Upper lobe of right lung (tissue), 1 donor: Measurements from ENCODE around the gene GCK. TPM values are rescaled to one million over a fixed set of nuclear protein-coding genes. Genes with fewer than 3 reads are reported as not detected.

Experiments used
- ATAC-seq: fragments of 200-7000 bp; cut with Tn5 transposase; one replicate; pipeline ENCODE4 v1.9.1; 2020; ENCODE audit warnings: mild to moderate bottlenecking, moderate library complexity
- DNase-seq: peaks from one replicate; pipeline ENCODE4 v3.0.0-alpha.2; 2020
- H3K27ac ChIP-seq: fragments of 200-600 bp; one replicate; pipeline ENCODE4 v1.8.0; 2022
- H3K27me3 ChIP-seq: fragments of 200-600 bp; one replicate; pipeline ENCODE4 v1.8.0; 2022; ENCODE audit warnings: mild to moderate bottlenecking
- H3K36me3 ChIP-seq: fragments of 200-600 bp; one replicate; pipeline ENCODE4 v1.8.0; 2022
- H3K4me1 ChIP-seq: fragments of 200-600 bp; one replicate; pipeline ENCODE4 v1.8.0; 2022
- H3K4me3 ChIP-seq: fragments of 200-600 bp; one replicate; pipeline ENCODE4 v1.8.0; 2022; ENCODE audit warnings: mild to moderate bottlenecking
- H3K9me3 ChIP-seq: fragments of 200-600 bp; one replicate; pipeline ENCODE4 v1.8.0; 2022
- CTCF ChIP-seq: fragments of 200-600 bp; IDR thresholded peaks from one replicate; pipeline ENCODE4 v1.8.0; 2022; ENCODE audit warnings: antibody characterized with exemption
- intact Hi-C: fragments of 100-400 bp; cut with DNase I; formaldehyde crosslinking; loops from one replicate; pipeline ENCODE4 v1.11.0; 2022
- total RNA-seq: library from RNA; stranded (reverse); fragmentation: NEBNext Ultra II Directional; extraction: Animal tissue kit (Norgen Biotek cat#: 25700); gene quantifications from one replicate; pipeline ENCODE4 v1.2.1, GENCODE V29; 2021
- donor health status: DM: no; HTN: yes; CAD: no; lungs with severe emphysema.

The GCK gene
- total RNA-seq, 1 donor from 2014 or later, result 0.23 TPM

GRCh38 chr7:44213877-44214388 lies 24.7 kb upstream of the GCK start:
- H3K27me3 ChIP-seq, result no peaks in the 10 kb centered on the region
- H3K4me3 ChIP-seq, result no peak overlapping the region
- no peaks in the 10 kb centered on the region for H3K4me1 ChIP-seq
- intact Hi-C loops, result no loop called here
- ATAC-seq, result no peak
- no peak overlapping the region for H3K27ac ChIP-seq
- peak; percentile 40 for DNase-seq
- TF ChIP-seq CTCF, result no peak
- H3K9me3 ChIP-seq, result no peaks in the 10 kb centered on the region
- H3K36me3 ChIP-seq, result peaks cover 50% of the 10 kb centered on the region

GRCh38 chr7:44213206-44213876 lies 24.1 kb upstream of the GCK start:
- ATAC-seq (no peak), DNase-seq (peak; percentile 49)
- no peaks in the 10 kb centered on the region for H3K9me3 ChIP-seq
- TF ChIP-seq CTCF, result no peak
- H3K27ac ChIP-seq, result no peak overlapping the region
- H3K27me3 ChIP-seq, result no peaks in the 10 kb centered on the region
- intact Hi-C loops, result no loop called here
- H3K4me3 ChIP-seq, result no peak overlapping the region
- H3K36me3 ChIP-seq, result peaks cover 56% of the 10 kb centered on the region
- no peaks in the 10 kb centered on the region for H3K4me1 ChIP-seq

DNA sequence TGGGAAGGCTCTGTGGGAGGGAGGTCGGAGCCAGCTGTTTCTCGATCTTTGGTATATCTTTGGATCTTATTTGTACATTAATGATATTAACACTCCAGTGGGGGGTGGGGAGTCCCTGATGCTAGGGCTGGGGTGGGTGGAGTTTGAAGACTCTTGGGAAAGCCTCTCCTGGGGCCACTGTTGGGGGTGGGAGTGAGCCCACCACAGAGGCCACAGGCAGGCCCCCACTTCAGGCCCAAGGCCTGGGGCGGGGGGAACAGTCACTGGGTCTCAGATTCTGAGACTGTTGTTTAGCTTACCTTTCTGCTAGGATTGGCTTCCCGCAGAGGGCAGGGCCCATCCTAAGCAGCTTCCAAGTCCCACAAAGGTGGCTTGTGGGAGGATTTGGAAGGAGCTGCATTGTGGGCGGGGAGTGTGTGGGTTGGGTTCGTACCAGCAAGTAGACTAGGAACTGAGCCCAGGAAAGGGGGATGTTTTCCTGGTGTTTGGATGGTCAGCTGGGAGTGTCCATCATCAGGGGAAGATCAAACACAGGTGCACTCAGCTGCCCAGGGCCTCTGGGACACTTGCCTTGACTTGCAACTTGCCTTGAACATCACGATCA lies 23.4 kb upstream of the GCK start:
- no peak overlapping the region for H3K27ac ChIP-seq
- no peaks in the 10 kb centered on the region for H3K27me3 ChIP-seq
- intact Hi-C loops, result no loop called here
- no peak overlapping the region for H3K4me3 ChIP-seq
- TF ChIP-seq CTCF, result no peak
- peaks cover 62% of the 10 kb centered on the region for H3K36me3 ChIP-seq
- peak; percentile 28 for DNase-seq
- no peak for ATAC-seq
- no peaks in the 10 kb centered on the region for H3K9me3 ChIP-seq
- no peaks in the 10 kb centered on the region for H3K4me1 ChIP-seq

GRCh38 chr7:44212018-44212417 lies 22.8 kb upstream of the GCK start:
- Histone ChIP-seq H3K9me3 (no peaks in the 10 kb centered on the region), H3K36me3 (peaks cover 69% of the 10 kb centered on the region)

DNA sequence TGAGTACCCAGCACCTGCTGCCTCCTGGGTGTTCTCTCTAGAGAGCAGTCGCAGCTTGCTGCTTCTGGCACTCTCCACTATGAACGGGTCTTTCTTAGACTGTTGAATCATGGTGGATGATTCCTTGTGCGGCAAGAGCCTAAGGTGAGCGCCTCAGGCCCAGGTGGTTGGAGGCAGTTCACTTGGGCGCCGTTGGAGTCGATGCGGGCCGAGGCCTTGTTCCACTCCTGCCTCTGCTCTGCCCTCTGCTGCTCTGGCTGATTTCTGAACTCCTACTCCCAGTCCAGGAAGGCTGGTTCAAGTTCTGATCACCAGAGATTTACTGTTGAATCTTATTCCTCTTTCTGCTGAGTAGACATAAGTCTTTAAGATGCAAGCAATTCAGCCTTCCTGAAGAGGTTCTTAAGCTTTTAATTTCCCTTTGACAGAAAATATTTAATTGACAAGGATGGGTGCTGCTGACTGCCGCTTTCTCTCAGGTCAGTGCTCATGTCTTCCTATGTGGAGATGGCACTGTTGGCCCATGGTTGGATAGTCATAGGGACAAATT lies 22.0 kb upstream of the GCK start:
- Histone ChIP-seq H3K4me3 (no peak overlapping the region), H3K27ac (no peak overlapping the region), H3K9me3 (no peaks in the 10 kb centered on the region), H3K27me3 (no peaks in the 10 kb centered on the region), H3K4me1 (no peaks in the 10 kb centered on the region), H3K36me3 (peaks cover 77% of the 10 kb centered on the region)
- ATAC-seq (no peak), DNase-seq (peak; percentile 36)
- TF ChIP-seq CTCF, result no peak
- intact Hi-C loops, result no loop called here

More at GRCh38 chr7:44212018-44212417, 22.8 kb upstream of the GCK start:
- TF ChIP-seq CTCF, result no peak
- intact Hi-C loops, result no loop called here
- ATAC-seq (no peak), DNase-seq (peak; percentile 10)
- H3K4me3 ChIP-seq, result no peak overlapping the region
- no peaks in the 10 kb centered on the region for H3K4me1 ChIP-seq
- no peak overlapping the region for H3K27ac ChIP-seq
- no peaks in the 10 kb centered on the region for H3K27me3 ChIP-seq
